ELR (cell line): ENCODE measurements around the gene NEFH.
"Not testable (repeated sequence)": the region's sequence is repeated elsewhere in the genome, so short reads cannot be mapped to it uniquely, and the experiment has no call there.

ENCODE experiments used
- DNase-seq: peaks from one replicate; pipeline ENCODE4 v3.0.0-alpha.2; 2015; ENCODE audit warnings: low read depth

Gene NEFH

GRCh38 chr22:29479417-29480261, at the start of gene NEFH:
Gene NEFH, plus strand, starts transcription at chr22:29480218. Its CDS starts 45 bp downstream, at chr22:29480263.
- no peak for DNase-seq

GRCh38 chr22:29431986-29432385, 48.0 kb upstream of the NEFH start:
- no peak for DNase-seq

GRCh38 chr22:29433856-29434255, 46.2 kb upstream of the NEFH start:
- DNase-seq, result no peak

GRCh38 chr22:29434288-29434687, 45.7 kb upstream of the NEFH start:
- DNase-seq, result no peak

- DNase-seq, result no peak
Measured at GRCh38 chr22:29435236-29436136, 44.5 kb upstream of the NEFH start.

- DNase-seq, result not testable (repeated sequence)
Measured at GRCh38 chr22:29438283-29438682, 41.7 kb upstream of the NEFH start, which contains the start of gene RFPL1. Gene RFPL1, plus strand, starts transcription at chr22:29438583.

GRCh38 chr22:29442976-29443375, 37.0 kb upstream of the NEFH start:
- DNase-seq, result no peak

GRCh38 chr22:29443452-29443851, 36.6 kb upstream of the NEFH start:
- no peak for DNase-seq

GRCh38 chr22:29443861-29444792, 35.9 kb upstream of the NEFH start:
- no peak for DNase-seq

GRCh38 chr22:29445508-29445907, 34.5 kb upstream of the NEFH start:
- DNase-seq, result no peak

- DNase-seq, result no peak
Measured at GRCh38 chr22:29447906-29448305, 32.1 kb upstream of the NEFH start.

GRCh38 chr22:29449296-29449875, 30.6 kb upstream of the NEFH start:
- no peak for DNase-seq

GRCh38 chr22:29450222-29450621, 29.8 kb upstream of the NEFH start:
- no peak for DNase-seq

- DNase-seq, result no peak
Measured at GRCh38 chr22:29451863-29452262, 28.2 kb upstream of the NEFH start.

GRCh38 chr22:29454276-29454675, 25.7 kb upstream of the NEFH start:
- DNase-seq, result no peak

- DNase-seq, result no peak
Measured at GRCh38 chr22:29456211-29456671, 23.8 kb upstream of the NEFH start.

- peak; percentile 77 for DNase-seq
Measured at GRCh38 chr22:29457730-29458129, 22.3 kb upstream of the NEFH start.

- DNase-seq, result no peak
Measured at GRCh38 chr22:29458551-29458950, 21.5 kb upstream of the NEFH start.

- DNase-seq, result no peak
Measured at GRCh38 chr22:29459773-29460172, 20.2 kb upstream of the NEFH start.

GRCh38 chr22:29461263-29461662, 18.8 kb upstream of the NEFH start:
- DNase-seq, result no peak

GRCh38 chr22:29463629-29464028, 16.4 kb upstream of the NEFH start:
- DNase-seq, result no peak
